Left cardiac atrium (tissue), 4 donors: ENCODE measurements around the gene ASH1L. TPM values are rescaled to one million over a fixed set of nuclear protein-coding genes. Genes with fewer than 3 reads are reported as not detected.

ENCODE experiments used
- ATAC-seq, 2 donors: fragments of 200-7000 bp; cut with Tn5 transposase; one replicate each; pipeline ENCODE4 v1.9.1; 2020; ENCODE audit warnings: mild to moderate bottlenecking in 2 of 2, moderate library complexity in 2 of 2
- DNase-seq: peaks from one replicate; pipeline ENCODE4 v3.0.0-alpha.2; 2020
- intact Hi-C, 2 donors: fragments of 100-400 bp; cut with DNase I; formaldehyde crosslinking; loops; one replicate each; pipeline versions ENCODE4 v1.14.1 to v1.15.1; 2022 to 2023
- total RNA-seq, 2 donors: library from RNA; stranded (reverse); fragmentation: NEBNext Ultra II Directional; extraction: Animal tissue kit (Norgen Biotek cat#: 25700); gene quantifications; one replicate each; pipeline ENCODE4 v1.2.1, GENCODE V29; 2021
- donor health status: DM: no; HTN: yes; CAD: no.
- donor health status: DM: no; HTN: yes; CAD: no; lungs with severe emphysema.
- donor health status: DM: yes; HTN: yes; CAD: no.
- donor health status: Dilated cardiomyopathy.

The ASH1L gene
- total RNA-seq, 2 donors from 2014 or later, result 40.6 to 45.9 TPM

GRCh38 chr1:155322571-155322952 lies 240.0 kb downstream of the ASH1L start:
- DNase-seq (peak; percentile 48), ATAC-seq (no peak)
- intact Hi-C loops, result loop anchor here (2.0 to 5.0 kb wide), 3 partner anchors 44 to 70 kb away; partner anchors contain the start of gene HCN3 (in 1 of the 2)

GRCh38 chr1:155321639-155322503 lies 240.7 kb downstream of the ASH1L start:
- intact Hi-C loops, result loop anchor here (2.0 to 5.0 kb wide), 3 partner anchors 43 to 70 kb away; partner anchors contain the start of gene HCN3 (in 1 of the 2)

GRCh38 chr1:155320661-155321617 lies 241.7 kb downstream of the ASH1L start, which contains the start of gene RUSC1:
Gene RUSC1 (plus strand): TSS chr1:155320894. CDS start chr1:155321774, 880 bp downstream.
- ATAC-seq (peak; percentile 24 to 31), DNase-seq (peak; percentile 88)
- intact Hi-C loops, result loop anchor here in 1 of 2 donors (5.0 kb wide), 2 partner anchors 44 to 69 kb away; partner anchors contain the start of gene HCN3

More at GRCh38 chr1:155321639-155322503, 240.7 kb downstream of the ASH1L start:
- ATAC-seq (no peak), DNase-seq (peak; percentile 34)

GRCh38 chr1:155320252-155320651 lies 242.4 kb downstream of the ASH1L start:
- DNase-seq, result no peak
- intact Hi-C loops, result loop anchor here in 1 of 2 donors (5.0 kb wide), 2 partner anchors 43 to 68 kb away; partner anchors contain the start of gene HCN3
- ATAC-seq, result no peak

- ATAC-seq (no peak), DNase-seq (no peak)
- intact Hi-C loops, result no loop called here
These were observed 243.1 kb downstream of the ASH1L start for GRCh38 chr1:155319536-155319935.

- intact Hi-C loops, result no loop called here
- no peak for DNase-seq
- no peak for ATAC-seq
These were observed 244.5 kb downstream of the ASH1L start for GRCh38 chr1:155318082-155318481.

- intact Hi-C loops, result no loop called here
- ATAC-seq (no peak), DNase-seq (no peak)
These were observed 245.7 kb downstream of the ASH1L start for GRCh38 chr1:155316922-155317321.

GRCh38 chr1:155313261-155313660 lies 249.3 kb downstream of the ASH1L start:
- intact Hi-C loops, result no loop called here
- no peak for DNase-seq
- ATAC-seq, result no peak

- intact Hi-C loops, result loop anchor here in 1 of 2 donors (2.0 kb wide), 1 partner anchor 37 kb away; the partner anchor contains the start of gene CLK2
- peak; percentile 59 for DNase-seq
- ATAC-seq, result peak in 1 of 2 donors; percentile 11
These were observed 253.1 kb downstream of the ASH1L start for GRCh38 chr1:155309423-155310021.

GRCh38 chr1:155308493-155309422 lies 253.8 kb downstream of the ASH1L start, which contains the start of gene FDPS:
Gene FDPS (plus strand): TSS chr1:155308866. CDS start chr1:155309790, 924 bp downstream.
- DNase-seq, result peak; percentile 99
- intact Hi-C loops, result loop anchor here in 1 of 2 donors (2.0 kb wide), 1 partner anchor 36 kb away; the partner anchor contains the start of gene CLK2
- peak; percentile 99 for ATAC-seq

- no peak for ATAC-seq
- no peak for DNase-seq
These were observed 255.3 kb downstream of the ASH1L start for GRCh38 chr1:155307247-155307740.

GRCh38 chr1:155305881-155306391 lies 256.7 kb downstream of the ASH1L start:
- no peak for DNase-seq
- ATAC-seq, result no peak
- intact Hi-C loops, result no loop called here

More at GRCh38 chr1:155307247-155307740, 255.3 kb downstream of the ASH1L start:
- intact Hi-C loops, result no loop called here

- intact Hi-C loops, result no loop called here
- no peak for DNase-seq
- no peak for ATAC-seq
These were observed 258.0 kb downstream of the ASH1L start for GRCh38 chr1:155304558-155305063.

GRCh38 chr1:155301342-155301841 lies 261.2 kb downstream of the ASH1L start, which contains the start of gene PKLR:
Gene PKLR (minus strand): TSS chr1:155301438. CDS start chr1:155301395, 43 bp downstream.
- intact Hi-C loops, result no loop called here
- no peak for ATAC-seq
- DNase-seq, result no peak

- intact Hi-C loops, result no loop called here
- ATAC-seq, result no peak
- DNase-seq, result no peak
These were observed 261.9 kb downstream of the ASH1L start for GRCh38 chr1:155300553-155301329.

GRCh38 chr1:155300024-155300423 lies 262.6 kb downstream of the ASH1L start:
- no peak for DNase-seq
- ATAC-seq, result no peak
- intact Hi-C loops, result no loop called here
